ENCODE results near the gene VAT1L.

The VAT1L gene

GRCh38 chr16:78002915-78003538, 214.7 kb downstream of the VAT1L start:
- DNase-seq, result peak; percentile 73 to 75

- no peak for DNase-seq
Observed at GRCh38 chr16:78004517-78004916, 216.2 kb downstream of the VAT1L start.

- no peak for DNase-seq
Observed at GRCh38 chr16:78005881-78006280, 217.5 kb downstream of the VAT1L start.

- no peak for DNase-seq
Observed at GRCh38 chr16:78007121-78007520, 218.8 kb downstream of the VAT1L start.

DNA sequence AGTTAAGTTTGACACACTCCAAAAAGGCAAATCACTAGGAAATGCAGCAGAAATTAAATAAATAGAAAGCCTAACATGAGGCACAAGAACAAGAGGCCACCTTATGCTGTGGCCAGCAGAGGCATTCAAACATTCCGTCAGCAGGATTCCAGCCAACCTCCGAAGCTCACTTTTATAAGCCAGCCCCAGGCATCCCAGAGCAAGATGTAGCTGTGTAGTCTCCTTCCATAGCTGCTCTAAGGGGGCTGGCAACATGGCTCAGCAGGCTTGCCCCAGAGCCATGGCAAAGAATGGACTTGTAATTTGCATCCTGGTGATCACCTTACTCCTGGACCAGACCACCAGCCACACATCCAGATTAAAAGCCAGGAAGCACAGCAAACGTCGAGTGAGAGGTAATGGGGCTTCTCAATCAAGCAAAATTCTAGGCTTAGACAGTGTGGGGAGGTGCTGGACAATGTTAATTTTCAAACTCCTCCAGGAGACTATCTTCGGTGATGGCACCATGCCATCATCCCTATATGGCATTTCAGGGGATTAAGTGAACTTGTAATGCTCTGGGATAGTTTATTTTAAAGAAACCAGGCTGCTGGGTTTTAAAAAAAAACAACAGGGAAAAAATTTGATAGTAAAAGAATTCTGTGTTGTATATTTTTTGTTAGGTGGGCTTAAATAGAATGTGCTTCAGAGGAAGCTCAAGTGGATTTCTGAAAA, 234.1 kb downstream of the VAT1L start, which contains the start of gene CLEC3A:
TSS of gene CLEC3A (plus strand) at position 202 of the 714 bp plus-strand sequence. CDS start at position 281, 79 bp downstream.
- DNase-seq, result no peak

GRCh38 chr16:78024159-78024558, 235.8 kb downstream of the VAT1L start:
- no peak for DNase-seq

GRCh38 chr16:78025631-78026030, 237.3 kb downstream of the VAT1L start:
- no peak for DNase-seq

DNA sequence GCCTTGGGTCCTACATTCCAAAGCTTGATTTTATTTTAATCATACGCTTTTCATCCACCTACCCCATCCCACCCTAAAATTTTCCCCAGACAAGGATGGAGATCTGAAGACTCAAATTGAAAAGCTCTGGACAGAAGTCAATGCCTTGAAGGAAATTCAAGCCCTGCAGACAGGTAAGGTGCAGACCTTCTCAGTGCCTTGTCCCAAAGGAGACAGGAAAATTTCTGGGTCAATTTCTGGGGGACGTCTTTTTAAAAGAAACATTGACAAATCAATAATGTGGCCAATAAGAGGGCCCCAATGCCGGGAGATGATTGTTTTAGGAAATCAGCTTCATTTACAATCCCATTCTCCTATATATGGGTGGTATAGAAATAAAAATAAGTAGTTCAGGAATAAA, 239.7 kb downstream of the VAT1L start:
- no peak for DNase-seq

Data from NCI-H1930 (cell line).